Measurements from ENCODE around the gene SEPTIN11. TPM values are rescaled to one million over a fixed set of nuclear protein-coding genes. Genes with fewer than 3 reads are reported as not detected.
"Not testable (repeated sequence)": the region's sequence is repeated elsewhere in the genome, so short reads cannot be mapped to it uniquely, and the experiment has no call there.

SEPTIN11 gene
- total RNA-seq, 1 donor from 2014 or later: 41.5 TPM

DNA sequence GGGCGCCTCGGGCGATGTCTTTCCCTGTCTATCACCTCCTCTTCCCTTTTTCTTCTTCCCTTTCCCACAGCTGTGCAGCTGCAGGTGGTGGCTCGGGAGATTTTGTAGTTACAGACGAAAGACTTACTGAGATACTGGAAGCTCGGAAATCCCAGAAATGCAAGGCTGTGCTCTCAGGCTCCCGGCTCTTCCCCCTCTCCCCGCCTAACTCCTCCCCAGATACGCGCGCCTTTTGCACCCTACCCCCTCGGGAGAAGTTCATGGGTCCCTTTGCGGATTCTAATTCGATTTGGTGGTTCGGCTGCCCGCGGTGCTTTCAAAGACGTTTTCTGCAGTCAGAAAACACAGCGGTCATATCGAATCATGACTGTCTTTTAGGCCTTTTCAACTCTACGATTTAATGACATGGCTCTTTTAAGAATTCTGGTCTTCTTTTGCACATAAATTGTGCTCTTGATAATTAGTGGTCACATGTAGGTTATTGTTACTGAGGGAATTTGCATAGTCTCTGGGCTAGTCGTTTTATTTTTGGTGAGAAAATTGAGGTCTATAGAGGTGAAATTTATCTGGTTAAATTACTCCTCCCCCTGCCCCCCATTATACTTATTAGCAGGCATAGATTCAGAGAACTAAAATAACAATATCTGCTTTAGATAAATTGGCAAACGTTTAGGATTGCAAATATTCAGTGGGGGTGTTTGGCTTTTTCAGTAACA, 1.6 kb downstream of the SEPTIN11 start:
- no peak for DNase-seq (ENCODE audit: low spot score)
- intact Hi-C loops (cut with DNase I): loop anchor here (2.0 kb wide), 1 partner anchor 118 kb away; no protein-coding TSS in a partner anchor

DNA sequence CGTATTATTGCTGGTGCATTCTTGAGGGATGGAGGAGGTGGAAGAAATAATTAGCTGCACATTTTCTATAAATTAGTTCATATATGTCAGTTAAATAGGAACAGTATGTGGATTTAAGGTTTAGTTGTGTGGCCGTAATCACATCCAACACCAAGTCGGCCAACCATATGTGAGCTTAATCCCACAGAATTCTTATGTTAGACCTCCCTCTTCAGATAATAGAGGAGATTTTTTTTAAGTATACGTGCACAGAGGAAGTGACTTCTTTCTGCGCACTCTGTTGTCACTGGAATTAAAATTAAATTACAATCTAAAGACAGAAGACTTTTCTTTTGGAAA, 2.1 kb downstream of the SEPTIN11 start:
- no peak for DNase-seq (ENCODE audit: low spot score)
- intact Hi-C loops (cut with DNase I): loop anchor here (2.0 kb wide), 1 partner anchor 119 kb away; no protein-coding TSS in a partner anchor

DNA sequence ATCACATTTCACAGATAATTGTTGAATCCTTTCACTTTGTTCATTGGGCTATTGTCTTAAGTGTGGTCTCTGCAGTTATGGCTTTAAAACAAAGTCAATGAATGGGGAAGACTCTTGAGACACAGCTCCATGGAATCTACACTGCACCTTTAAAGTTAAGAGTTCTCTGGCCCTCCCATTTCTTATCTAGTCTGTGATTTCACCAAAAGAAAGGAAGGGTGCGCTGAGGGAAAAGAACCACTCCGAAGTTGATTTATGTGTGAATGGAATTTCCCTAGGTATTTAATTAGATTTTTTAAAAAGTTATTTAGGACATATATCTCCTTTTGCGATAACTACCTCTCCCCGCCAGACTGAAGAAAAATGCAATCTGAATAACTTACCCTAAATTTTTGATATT, 2.5 kb downstream of the SEPTIN11 start:
- DNase-seq (ENCODE audit: low spot score): no peak
- intact Hi-C loops (cut with DNase I): no loop called here

DNA sequence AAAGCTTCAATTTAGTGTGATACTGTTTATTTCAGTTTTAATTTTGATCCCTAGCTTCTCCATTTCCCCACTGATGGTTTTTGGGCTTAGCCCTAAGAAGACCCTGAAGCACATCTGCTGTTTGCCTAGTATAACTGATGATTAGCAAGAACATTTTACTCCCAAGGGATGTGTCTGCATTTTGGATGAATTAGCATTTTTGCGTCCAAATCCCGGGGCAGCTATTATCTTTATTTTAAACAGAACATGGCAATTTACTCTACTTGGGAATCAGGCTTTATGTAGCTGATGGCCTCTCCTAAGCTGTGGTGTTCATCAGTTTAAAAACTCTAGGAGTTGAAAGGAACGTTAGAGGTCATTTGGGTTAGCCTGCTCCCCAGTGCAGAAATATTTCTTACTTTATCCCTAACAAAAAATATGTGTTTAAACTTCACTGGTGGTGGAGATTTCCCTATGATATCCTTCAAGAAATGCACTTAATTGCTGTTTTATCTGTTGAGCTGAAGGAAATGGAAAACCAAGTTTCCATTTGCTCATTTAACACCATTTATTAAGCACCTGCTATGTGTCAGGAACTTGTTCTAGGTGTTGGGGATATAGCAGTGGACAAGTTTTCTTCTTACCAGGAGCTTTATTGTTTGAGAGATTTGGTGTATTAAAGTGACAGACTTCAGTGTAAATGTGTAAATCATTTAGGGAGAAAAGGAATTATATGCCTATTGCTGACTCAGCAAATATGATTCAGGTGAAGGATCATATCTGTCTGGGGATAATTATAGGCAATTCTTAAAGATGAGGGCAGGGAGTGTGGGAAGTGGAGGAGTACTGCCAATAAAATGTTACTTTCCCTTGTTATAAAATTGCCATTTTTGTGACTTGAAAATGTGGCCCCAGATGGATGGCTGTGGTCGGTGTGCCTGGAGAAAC, 3.4 kb downstream of the SEPTIN11 start:
- intact Hi-C loops (cut with DNase I): no loop called here

DNA sequence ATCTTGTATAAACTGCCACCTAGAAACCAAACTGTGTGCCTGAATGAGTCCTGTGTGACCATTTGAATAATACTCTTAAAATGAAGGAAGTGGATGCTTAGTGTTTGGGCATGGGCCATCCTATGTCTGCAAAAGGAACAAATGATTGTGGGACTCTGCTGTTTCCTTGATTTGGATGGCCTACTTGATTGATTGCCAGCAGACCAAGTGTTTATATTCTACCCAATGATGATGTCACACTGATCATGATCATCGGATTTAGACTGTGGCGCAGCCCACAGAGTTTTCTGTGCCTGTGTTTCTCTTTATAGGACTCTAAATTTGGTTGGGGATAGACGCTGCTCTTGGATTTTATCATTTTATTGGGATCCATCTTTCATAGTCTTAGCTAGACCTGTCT, 4.4 kb downstream of the SEPTIN11 start:
- no peak for DNase-seq (ENCODE audit: low spot score)
- intact Hi-C loops (cut with DNase I): no loop called here

More for the DNA sequence above, 3.4 kb downstream of the SEPTIN11 start:
- no peak for DNase-seq (ENCODE audit: low spot score)

DNA sequence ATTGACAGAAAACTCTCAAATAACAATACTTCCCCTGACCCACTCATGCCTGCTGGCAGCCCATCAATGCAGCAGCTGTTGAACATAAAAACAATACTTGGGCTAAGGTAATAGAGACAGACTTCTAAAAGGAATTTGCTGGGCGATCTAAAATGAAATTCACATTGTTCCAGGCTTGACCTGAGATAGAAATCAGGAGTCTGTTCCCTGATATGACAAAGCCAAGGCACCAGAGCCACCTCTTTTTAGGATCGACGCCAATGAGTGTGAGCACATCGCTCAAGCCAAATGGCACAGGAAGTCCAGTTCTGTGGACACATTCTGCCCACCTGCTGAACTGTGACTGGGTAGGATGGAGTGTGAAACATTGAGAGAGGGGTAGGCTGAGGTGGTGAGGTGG, 4.9 kb downstream of the SEPTIN11 start:
- DNase-seq (ENCODE audit: low spot score): no peak
- intact Hi-C loops (cut with DNase I): no loop called here

DNA sequence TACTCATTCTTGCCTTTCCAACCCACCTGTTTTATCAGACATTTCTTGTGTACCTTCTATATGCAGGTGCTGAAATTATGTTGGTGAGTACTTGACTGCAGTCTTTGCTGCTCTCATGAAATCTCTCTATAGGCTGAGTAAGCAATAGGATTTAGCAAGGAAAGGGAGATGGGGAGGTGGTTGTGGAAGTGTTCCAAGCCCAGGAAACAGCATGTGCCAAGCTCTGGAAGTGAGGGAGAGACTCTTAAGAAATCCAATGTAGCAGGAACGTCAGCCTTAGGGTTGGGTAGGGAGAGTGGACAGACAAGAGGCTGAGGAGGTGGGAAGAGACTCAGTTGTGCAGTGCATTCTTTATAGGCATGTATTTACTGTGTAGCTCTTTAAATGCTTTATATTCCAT, 5.6 kb downstream of the SEPTIN11 start:
- no peak for DNase-seq (ENCODE audit: low spot score)
- intact Hi-C loops (cut with DNase I): no loop called here

DNA sequence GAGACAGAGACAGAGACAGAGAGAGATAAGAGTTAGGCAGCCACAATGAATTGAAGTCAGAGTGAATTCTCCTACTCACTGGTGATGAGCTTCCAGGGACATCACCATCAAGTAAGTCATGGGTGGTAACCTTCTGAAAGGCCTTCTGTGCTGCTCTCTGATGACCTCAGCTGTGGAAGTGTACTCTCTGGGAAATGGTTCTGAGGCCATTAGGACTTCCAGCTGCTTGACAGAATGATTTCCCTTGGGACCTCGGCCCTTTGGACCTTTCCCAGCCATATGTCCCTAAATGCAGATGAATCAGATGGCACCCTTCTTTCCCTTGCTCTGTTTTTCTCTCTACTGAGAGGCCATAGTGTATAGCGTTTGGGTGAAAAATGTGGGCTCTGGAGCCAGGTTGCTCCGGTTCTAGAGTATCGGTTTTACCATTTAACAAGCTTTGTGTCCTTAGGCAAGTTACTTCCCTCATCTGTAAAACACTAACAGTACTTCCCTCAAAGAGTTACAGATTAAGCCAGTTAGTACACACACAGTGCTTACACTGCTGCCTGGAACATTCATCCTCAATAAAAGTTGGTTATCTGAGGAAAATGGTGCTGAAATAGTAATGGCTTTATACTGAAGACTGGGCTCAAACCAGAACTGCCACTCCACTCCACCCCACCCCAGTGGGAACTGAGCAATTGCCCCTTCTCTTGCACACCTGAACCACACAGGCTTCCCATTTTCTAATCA, 7.6 kb downstream of the SEPTIN11 start:
- intact Hi-C loops (cut with DNase I): no loop called here
- no peak for DNase-seq (ENCODE audit: low spot score)

DNA sequence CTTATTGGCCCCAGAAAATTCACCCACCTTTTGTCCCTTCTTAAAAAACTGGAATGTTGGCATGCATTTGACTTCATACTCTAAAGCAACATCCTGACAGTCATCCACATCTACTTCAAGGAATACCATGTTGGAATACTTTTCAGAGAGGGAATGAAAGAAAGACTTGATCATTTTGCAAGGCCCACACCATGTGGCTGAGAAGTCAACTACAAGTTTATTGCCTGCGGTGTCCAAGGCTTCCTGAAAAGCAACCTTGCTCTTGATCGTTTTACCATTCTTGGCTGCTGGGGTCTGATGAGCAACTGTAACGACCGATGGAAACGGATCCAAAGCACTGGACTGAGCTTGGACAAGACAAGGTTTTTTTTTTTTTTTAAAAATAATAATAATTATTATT, 9.3 kb downstream of the SEPTIN11 start:
- intact Hi-C loops (cut with DNase I): no loop called here
- no peak for DNase-seq (ENCODE audit: low spot score)

DNA sequence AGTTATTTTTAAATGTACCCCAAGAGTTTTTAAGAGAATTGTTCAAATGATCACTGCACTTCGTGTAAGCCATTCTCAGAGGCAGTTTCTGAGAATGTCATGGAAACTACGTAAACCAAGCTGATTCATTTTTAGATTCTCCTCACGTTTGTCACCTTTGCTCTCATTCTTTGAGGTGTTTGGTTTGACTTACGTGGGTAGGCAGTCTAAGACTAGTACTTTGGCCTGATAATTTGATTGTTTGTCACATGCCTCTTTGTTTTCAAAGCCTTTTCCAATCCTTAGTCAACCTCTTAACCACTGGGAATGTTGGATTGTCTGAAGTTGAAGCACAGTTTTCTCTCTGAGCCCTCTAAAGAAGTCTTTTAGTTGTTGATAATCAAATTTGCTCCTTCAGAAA, 10.5 kb downstream of the SEPTIN11 start:
- intact Hi-C loops (cut with DNase I): no loop called here
- DNase-seq (ENCODE audit: low spot score): no peak

DNA sequence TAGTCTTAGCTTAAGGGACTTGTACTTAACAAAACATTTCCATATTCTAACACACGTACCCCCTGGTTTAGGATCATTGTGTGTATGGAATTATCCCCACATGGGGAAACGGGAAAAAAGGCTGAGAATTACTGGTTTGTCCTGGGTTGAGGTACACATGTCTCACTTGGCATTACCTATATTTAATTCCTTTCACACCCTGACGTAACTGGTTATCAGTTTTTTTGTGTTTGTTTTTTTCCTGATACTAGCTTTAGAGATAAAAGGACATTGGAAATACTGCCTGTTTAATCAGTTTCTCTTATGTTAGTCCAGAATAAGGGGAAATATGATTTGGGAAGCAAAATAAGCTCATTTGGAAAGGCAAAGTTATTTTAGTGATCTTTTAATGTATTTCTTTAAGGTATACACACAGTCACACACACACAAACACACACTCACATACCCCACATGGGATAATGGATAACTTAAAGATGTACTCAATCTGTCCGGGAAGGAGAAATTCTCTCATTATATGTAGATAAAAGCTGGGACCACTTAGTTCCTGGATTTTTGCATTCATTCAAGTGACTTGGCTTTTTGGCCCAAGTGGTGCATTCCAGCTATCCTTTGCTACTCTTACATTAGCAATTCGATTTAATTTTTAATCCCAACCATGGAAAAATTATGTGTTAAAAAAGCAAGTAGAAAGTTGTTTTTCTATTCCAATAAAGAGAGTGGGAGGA, 13.0 kb downstream of the SEPTIN11 start:
- no peak for DNase-seq (ENCODE audit: low spot score)
- intact Hi-C loops (cut with DNase I): no loop called here

DNA sequence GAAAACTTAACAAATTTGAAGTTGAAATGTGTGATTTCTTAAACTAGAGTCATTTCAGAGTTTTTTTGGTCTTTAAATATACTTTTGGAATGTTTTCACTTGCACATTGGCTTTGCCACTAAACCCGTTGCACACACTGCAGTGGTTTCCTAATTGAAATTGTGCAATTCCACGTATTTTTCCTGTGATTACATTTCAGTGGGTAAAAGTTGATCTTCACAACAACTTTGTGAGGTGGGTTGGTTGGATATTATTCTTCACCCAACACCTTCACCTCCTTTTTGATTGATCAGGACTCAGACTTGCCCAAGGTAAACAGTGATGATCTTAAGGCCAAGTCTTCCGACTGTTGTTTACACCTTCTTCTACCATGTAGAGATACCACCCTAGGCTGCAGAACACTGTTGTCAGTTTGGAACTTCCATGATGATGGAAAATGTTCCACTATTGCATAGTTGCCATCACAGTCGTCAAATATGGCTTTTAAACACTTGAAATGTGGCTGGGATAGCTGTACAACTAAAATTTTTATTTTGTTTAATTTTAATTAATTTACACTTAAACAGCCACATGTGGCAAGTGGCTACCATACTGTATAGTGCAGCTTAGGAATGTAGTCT, 13.7 kb downstream of the SEPTIN11 start:
- intact Hi-C loops (cut with DNase I): no loop called here
- DNase-seq (ENCODE audit: low spot score): no peak

DNA sequence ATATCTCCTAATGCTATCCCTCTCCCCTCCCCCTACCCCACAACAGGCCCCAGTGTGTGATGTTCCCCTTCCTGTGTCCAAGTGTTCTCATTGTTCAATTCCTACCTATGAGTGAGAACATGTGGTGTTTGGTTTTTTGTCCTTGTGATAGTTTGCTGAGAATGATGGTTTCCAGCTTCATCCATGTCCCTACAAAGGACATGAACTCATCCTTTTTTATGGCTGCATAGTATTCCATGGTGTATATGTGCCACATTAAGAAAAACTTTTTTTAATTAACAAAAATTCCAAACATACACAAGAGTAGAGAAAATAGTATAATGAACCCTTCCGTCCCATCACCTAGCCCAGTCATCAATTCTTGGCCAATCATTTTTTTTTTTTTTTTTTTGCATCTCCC, 14.4 kb downstream of the SEPTIN11 start:
- DNase-seq (ENCODE audit: low spot score); intact Hi-C loops (cut with DNase I): not testable (repeated sequence)

DNA sequence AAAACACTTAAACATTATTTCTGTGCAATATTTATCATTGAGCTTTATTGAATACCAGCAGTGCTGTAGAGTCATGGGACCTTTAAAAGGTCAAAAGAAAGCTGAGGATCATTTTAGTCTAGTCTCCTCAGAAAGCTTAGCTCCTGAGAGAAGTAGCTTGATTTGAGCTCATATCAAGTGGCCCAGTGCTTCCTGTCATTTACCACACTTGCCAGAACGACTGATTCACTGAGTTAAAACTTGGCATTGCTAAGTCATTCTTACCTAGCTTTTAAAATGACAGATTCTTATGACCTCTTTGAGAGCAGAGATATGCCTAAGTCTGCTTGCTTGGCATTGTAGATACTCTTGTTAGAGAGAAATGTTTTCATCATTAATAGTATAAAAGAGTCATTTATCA, 15.2 kb downstream of the SEPTIN11 start:
- intact Hi-C loops (cut with DNase I): no loop called here
- no peak for DNase-seq (ENCODE audit: low spot score)

DNA sequence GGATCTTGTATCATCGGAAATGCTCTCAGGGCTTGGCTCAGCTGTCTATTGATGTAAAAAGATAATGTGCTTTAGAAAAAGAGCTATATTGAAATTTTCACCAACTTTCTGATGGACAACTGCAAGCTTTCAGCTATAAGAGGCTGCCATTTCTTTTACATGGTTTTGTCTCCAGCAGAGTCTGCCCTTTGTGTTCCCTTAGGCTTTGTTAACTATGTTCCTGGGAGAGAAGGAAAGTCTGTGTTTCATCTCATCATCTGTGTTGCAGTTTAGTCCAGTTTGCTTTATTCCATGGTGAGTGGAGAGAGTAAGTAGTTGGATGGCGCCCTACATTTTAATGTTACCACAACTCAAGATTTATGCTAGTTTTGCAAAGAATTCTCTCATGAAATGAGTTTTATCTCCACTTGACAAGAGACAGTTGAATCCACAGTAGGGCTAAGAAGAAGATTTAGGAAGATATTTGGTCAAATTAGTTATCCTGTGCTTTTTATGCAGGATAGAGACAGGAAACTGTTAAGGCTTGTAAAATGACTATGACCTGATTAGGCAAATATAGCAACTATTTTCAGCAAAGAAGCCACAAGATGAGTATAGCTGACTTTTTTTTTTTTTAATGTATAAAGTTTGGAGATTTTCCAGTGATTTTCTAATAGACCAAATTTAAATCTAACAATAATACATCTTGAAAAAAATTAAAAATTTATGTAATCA, 16.5 kb downstream of the SEPTIN11 start:
- DNase-seq (ENCODE audit: low spot score): no peak

DNA sequence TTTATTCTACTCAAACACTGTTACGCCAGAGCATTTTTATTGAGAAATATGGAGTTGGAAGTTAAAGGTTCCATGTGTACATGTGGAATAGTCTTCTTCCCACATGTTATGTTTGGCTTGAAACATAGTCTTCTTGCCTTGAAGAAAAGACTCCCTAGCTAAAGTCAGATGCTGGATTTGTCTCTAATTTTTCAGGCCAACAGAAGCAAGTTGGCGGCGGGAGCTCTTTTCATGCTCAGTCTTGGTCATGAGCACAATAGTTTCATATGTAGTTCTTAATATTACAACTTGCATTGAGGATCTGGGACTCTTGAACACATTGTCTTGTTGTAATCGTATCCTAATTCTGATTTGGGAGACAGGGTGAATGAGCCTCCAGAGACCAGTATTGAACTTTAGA, 19.4 kb downstream of the SEPTIN11 start:
- intact Hi-C loops (cut with DNase I): no loop called here
- DNase-seq (ENCODE audit: low spot score): no peak

More for the DNA sequence above, 16.5 kb downstream of the SEPTIN11 start:
- intact Hi-C loops (cut with DNase I): no loop called here

DNA sequence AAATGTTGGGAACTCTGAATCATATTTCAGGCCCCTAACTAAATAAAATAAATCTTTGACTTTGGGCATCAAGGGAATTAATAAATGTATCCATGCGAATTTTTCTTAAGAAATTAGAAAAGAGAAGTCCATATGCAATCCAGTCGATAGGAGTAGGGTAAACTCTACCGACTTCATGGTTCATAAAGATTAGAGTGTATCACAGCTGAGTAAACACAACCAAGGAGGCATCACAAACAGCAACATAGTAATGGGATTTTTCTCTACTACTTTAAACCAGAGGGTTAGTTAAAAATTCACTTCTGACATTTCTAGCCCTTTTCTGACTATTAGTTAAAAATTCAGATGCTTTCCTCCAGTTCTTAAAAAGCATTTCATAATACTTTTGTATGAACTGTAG, 19.9 kb downstream of the SEPTIN11 start:
- DNase-seq (ENCODE audit: low spot score): no peak
- intact Hi-C loops (cut with DNase I): no loop called here

DNA sequence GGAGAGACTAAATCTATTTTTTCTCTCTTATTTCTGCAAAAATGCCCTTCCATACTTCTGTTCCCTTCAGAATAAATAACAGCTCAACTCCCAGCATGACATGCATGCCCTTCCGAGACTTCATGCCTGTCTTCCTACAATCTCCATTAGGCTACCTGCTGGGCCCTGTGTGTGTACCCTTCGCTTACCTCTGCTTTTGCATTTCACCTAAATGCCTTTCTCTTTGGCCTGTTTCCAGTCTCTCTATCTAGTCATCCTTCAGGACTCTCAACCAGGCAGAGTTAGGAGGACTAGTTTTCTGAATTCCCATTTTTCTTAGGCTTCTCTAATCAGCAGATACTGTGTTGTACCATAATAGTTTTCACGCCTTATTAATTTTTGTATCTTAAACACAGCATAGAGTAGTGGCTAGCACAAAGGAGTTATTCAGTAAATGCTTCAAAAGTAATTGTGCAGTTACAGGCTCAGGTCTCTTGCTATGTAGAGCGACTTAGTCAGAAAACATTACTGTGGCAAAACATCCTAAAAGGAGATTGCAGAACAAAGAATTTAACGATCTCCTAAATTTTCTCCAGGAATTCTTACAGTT, 20.5 kb downstream of the SEPTIN11 start:
- no peak for DNase-seq (ENCODE audit: low spot score)
- intact Hi-C loops (cut with DNase I): no loop called here

All from cardiac septum (tissue), 1 donor.